ENCODE measurements around the gene CDC14B. TPM values are rescaled to one million over a fixed set of nuclear protein-coding genes. Genes with fewer than 3 reads are reported as not detected.

The CDC14B gene
- total and polyA plus RNA-seq, 2 donors from 2014 or later = 9.1 to 19.6 TPM

DNA sequence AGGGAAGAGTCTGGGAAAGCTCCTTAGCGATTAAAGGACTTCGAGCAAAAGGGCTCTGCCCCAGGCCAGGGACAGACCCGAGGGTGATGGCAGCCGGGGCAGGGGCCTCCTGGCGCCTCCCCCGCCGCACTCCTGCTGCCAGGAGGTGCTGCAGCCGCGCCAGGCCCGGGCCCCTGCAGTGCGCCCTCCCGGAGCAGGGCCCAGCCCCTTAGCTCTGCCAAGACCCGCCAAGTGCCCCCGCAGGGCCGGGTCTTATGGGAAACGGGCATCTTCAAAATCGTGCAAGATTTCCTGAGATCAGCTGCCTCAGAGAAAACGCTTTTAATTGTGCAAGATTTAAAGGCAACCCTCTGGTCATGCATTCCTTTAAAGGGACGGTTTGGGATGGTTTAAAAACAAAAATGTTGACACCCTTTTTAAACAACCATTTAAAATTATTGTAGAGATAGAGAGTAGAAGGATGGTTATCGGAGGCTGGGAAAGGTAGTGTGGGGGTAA, 52.4 kb downstream of the CDC14B start:
- Histone ChIP-seq H3K9me3 (ENCODE audit: control insufficient read depth in 2 of 3, insufficient read depth in 1 of 3, low read length in 3 of 3) (no peaks in the 10 kb centered on the region), H3K4me3 (ENCODE audit: low read length in 3 of 3) (peak overlapping the region; percentile 50 to 78 (median 76)), H3K27me3 (ENCODE audit: control insufficient read depth, insufficient read depth, low read length) (no peaks in the 10 kb centered on the region), H3K9ac (ENCODE audit: low read length in 3 of 3) (peak overlapping the region in 2 of 3 donors; percentile 55 to 84), H3K27ac (ENCODE audit: low read depth in 2 of 2, low read length in 2 of 2) (peak overlapping the region; percentile 92 to 94), H3K36me3 (ENCODE audit: control insufficient read depth in 2 of 3, insufficient read depth in 3 of 3, low read length in 3 of 3) (no peaks in the 10 kb centered on the region), H3K4me1 (ENCODE audit: control insufficient read depth in 2 of 3, insufficient read depth in 2 of 3, low read depth in 1 of 3, low read length in 3 of 3) (peaks cover 0 to 5% (median 4%) of the 10 kb centered on the region in 3 donors)
- FAIRE-seq = no peak
- TF ChIP-seq, protein P1, sequence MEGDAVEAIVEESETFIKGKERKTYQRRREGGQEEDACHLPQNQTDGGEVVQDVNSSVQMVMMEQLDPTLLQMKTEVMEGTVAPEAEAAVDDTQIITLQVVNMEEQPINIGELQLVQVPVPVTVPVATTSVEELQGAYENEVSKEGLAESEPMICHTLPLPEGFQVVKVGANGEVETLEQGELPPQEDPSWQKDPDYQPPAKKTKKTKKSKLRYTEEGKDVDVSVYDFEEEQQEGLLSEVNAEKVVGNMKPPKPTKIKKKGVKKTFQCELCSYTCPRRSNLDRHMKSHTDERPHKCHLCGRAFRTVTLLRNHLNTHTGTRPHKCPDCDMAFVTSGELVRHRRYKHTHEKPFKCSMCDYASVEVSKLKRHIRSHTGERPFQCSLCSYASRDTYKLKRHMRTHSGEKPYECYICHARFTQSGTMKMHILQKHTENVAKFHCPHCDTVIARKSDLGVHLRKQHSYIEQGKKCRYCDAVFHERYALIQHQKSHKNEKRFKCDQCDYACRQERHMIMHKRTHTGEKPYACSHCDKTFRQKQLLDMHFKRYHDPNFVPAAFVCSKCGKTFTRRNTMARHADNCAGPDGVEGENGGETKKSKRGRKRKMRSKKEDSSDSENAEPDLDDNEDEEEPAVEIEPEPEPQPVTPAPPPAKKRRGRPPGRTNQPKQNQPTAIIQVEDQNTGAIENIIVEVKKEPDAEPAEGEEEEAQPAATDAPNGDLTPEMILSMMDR (IDR thresholded peaks at IDR 0.05; ENCODE audit: borderline replicate concordance, extremely low read depth, insufficient read depth) = no peak
- DNase-seq = no peak
- intact Hi-C loops (cut with DNase I) = no loop called here

DNA sequence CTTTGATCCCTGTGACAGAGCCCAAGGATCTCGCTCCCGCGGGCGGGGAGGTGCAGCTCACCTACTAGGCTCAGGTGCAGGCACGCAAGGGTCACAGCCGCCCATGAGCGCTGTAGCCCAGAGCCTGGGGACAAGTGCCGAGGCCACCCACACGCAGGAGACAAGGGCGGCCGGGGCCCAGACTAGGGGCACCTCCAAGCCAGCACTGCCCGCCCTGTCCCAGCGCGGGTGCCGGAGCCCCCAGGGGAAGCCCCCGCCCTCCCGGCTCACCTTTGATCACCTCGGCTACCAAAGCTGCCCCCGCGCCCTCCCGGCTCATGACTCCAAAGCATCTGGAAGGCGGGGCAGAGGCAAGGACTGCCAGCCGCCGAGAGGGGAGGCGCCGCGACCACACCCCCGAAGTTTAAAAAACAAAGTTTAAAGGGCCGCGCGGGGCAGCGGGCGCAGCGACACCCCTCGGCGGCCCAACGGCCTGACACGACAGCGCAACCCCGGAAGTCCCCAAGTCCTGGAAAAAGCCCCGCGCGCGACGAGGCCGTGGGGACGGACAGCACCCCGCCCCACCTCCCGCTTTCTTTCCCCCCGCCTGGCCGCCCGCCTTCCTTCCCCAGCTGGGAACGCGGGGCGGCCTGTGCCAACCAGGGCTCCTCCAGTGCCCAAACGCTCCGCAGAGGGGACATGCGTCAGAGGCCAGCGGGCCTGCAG, 53.0 kb downstream of the CDC14B start:
- TF ChIP-seq, protein P1 (IDR thresholded peaks at IDR 0.05; ENCODE audit: borderline replicate concordance, extremely low read depth, insufficient read depth) = peak; percentile 49
- DNase-seq = peak; percentile 68 to 93 (median 78)
- FAIRE-seq = no peak
- Histone ChIP-seq H3K36me3 (ENCODE audit: control insufficient read depth in 2 of 3, insufficient read depth in 3 of 3, low read length in 3 of 3) (peaks cover 0 to 4% (median 0%) of the 10 kb centered on the region in 3 donors), H3K9ac (ENCODE audit: low read length in 3 of 3) (peak overlapping the region in 2 of 3 donors; percentile 55 to 84), H3K4me3 (ENCODE audit: low read length in 3 of 3) (peak overlapping the region; percentile 50 to 78 (median 76)), H3K27me3 (ENCODE audit: control insufficient read depth, insufficient read depth, low read length) (no peaks in the 10 kb centered on the region), H3K4me1 (ENCODE audit: control insufficient read depth in 2 of 3, insufficient read depth in 2 of 3, low read depth in 1 of 3, low read length in 3 of 3) (peaks cover 0 to 5% (median 4%) of the 10 kb centered on the region in 3 donors), H3K9me3 (ENCODE audit: control insufficient read depth in 2 of 3, insufficient read depth in 1 of 3, low read length in 3 of 3) (no peaks in the 10 kb centered on the region), H3K27ac (ENCODE audit: low read depth in 2 of 2, low read length in 2 of 2) (peak overlapping the region; percentile 92 to 94)
- intact Hi-C loops (cut with DNase I) = no loop called here

DNA sequence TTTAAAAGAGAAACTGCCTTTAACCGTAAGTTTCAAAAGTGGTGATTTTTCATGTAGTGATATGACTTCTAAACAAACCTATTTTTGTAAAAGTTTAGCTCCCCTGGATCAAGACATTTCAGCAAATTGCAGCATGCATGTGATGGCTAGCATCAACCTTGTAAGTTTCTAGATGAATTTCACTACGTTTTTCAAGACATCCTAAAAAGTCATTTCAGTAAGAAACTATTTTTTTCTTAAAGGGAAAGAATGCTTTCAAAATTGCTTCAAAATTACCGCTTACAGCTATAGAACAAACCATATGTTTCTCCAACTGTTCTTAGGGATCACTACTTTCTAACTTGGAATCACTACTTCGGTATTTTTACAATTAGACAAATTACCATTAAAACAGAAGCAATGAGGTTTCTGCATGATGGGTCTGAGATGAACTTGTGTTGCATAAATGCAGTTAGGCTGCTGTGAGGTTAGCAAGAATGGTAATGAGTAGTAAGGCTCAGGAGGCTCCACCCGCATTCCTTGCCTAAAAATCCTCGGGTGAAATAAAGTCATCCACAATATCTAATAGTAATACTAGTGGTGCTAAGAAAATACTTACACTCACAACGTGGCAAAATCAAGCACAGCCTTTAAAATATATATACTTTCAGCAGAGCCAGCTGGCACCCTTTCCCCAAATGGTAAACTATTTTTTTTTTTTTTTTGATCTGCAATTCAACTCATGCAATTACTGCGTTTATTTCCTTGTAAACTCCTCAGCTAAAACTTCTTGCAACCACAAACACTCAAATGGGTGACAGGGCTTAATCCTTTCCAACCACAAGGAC, 53.8 kb downstream of the CDC14B start:
- Histone ChIP-seq H3K4me1 (ENCODE audit: control insufficient read depth in 2 of 3, insufficient read depth in 2 of 3, low read depth in 1 of 3, low read length in 3 of 3) (peaks cover 0 to 5% (median 4%) of the 10 kb centered on the region in 3 donors), H3K27ac (ENCODE audit: low read depth in 2 of 2, low read length in 2 of 2) (peak overlapping the region; percentile 92 to 94), H3K27me3 (ENCODE audit: control insufficient read depth, insufficient read depth, low read length) (no peaks in the 10 kb centered on the region), H3K4me3 (ENCODE audit: low read length in 3 of 3) (peak overlapping the region; percentile 41 to 78 (median 76)), H3K9ac (ENCODE audit: low read length in 3 of 3) (peak overlapping the region in 1 of 3 donors; percentile 84), H3K9me3 (ENCODE audit: control insufficient read depth in 2 of 3, insufficient read depth in 1 of 3, low read length in 3 of 3) (no peaks in the 10 kb centered on the region), H3K36me3 (ENCODE audit: control insufficient read depth in 2 of 3, insufficient read depth in 3 of 3, low read length in 3 of 3) (peaks cover 0 to 4% (median 0%) of the 10 kb centered on the region in 3 donors)
- FAIRE-seq (no peak), DNase-seq (no peak)
- intact Hi-C loops (cut with DNase I) = no loop called here
- TF ChIP-seq, protein P1 (IDR thresholded peaks at IDR 0.05; ENCODE audit: borderline replicate concordance, extremely low read depth, insufficient read depth) = no peak

Data from kidney (tissue), 14 donors.